Endothelial cell of umbilical vein (primary cell): Measurements from ENCODE around the gene PCNX4. TPM values are rescaled to one million over a fixed set of nuclear protein-coding genes. Genes with fewer than 3 reads are reported as not detected.

ENCODE experiments used
- BruUV-seq: library from RNA; stranded (reverse); fragments of 400-500 nt; replicated peaks from 2 replicates; lab custom pipeline; 2021; lab: Mats Ljungman, UMichigan
- CTCF ChIA-PET: fragments of 300-600, 350-600 bp; sonication (Branson Sonifier 250); formaldehyde crosslinking; loops from one replicate; lab custom pipeline; 2021; ENCODE audit warnings: antibody characterized with exemption, inconsistent platforms; lab: Charles Lee
- POLR2A ChIA-PET: fragments of 300-600, 350-600 bp; sonication (Branson Sonifier 250); formaldehyde crosslinking; loops from one replicate; lab custom pipeline; 2021; ENCODE audit warnings: antibody characterized with exemption, inconsistent platforms; lab: Charles Lee
- DNase-seq: peaks from one replicate; pipeline ENCODE4 v3.0.0-alpha.2; 2011; ENCODE audit warnings: low read depth, low spot score
- FAIRE-seq: peaks from 2 replicates; lab custom pipeline; 2011; peaks lifted over from hg19 to GRCh38; lab: Jason Lieb, UNC
- H2AFZ ChIP-seq: 2 replicates; pipeline ENCODE4 v1.6.0; 2012; ENCODE audit warnings: low read depth, low read length, control low read depth, inconsistent platforms
- H3K27ac ChIP-seq: 2 replicates; pipeline ENCODE4 v1.5.1; 2011; ENCODE audit warnings: low read depth, mild to moderate bottlenecking, control low read depth, low read length, moderate library complexity; ENCODE audit not compliant: insufficient read depth
- H3K27me3 ChIP-seq, 2 experiments: 2 replicates each; pipeline versions ENCODE4 v1.6.0 to v1.6.1; 2011; ENCODE audit warnings: low read length in 2 of 2, mixed read lengths in 1 of 2; ENCODE audit not compliant: control insufficient read depth in 2 of 2, insufficient read depth in 2 of 2
- H3K36me3 ChIP-seq, 2 experiments: 2 replicates in 1 of 2; 3 replicates in 1 of 2; pipeline ENCODE4 v1.5.1; 2011; ENCODE audit warnings: low read length in 2 of 2, mild to moderate bottlenecking in 1 of 2, moderate library complexity in 1 of 2; ENCODE audit not compliant: control insufficient read depth in 2 of 2, insufficient read depth in 2 of 2; ENCODE audit errors: extremely low read depth in 1 of 2
- H3K4me1 ChIP-seq: 3 replicates; pipeline ENCODE4 v1.5.1; 2011; ENCODE audit warnings: mild to moderate bottlenecking, low read length; ENCODE audit not compliant: control insufficient read depth, insufficient read depth; ENCODE audit errors: extremely low read depth
- H3K4me2 ChIP-seq: 2 replicates; pipeline ENCODE4 v1.6.1; 2011; ENCODE audit warnings: low read length, control low read depth, mixed read lengths; ENCODE audit not compliant: insufficient read depth
- H3K4me3 ChIP-seq, 3 experiments: fragments of 200-600 bp in 1 of 3; sonication (generic), shearing (Covaris generic) in 1 of 3; replicated peaks in 1 of 3; 2 replicates each; pipeline ENCODE4 v1.5.1; 2011 to 2016; ENCODE audit warnings: control low read depth in 3 of 3, low read length in 3 of 3, mild to moderate bottlenecking in 2 of 3, inconsistent platforms in 1 of 3, low read depth in 1 of 3, moderate library complexity in 1 of 3; ENCODE audit not compliant: insufficient read depth in 1 of 3
- H3K79me2 ChIP-seq: 2 replicates; pipeline ENCODE4 v1.6.0; 2012; ENCODE audit warnings: low read length, inconsistent platforms; ENCODE audit not compliant: control insufficient read depth, insufficient read depth
- H3K9ac ChIP-seq: replicated peaks from 2 replicates; pipeline ENCODE3; 2011; ENCODE audit warnings: low read length, control low read depth; ENCODE audit not compliant: insufficient read depth; ENCODE audit errors: extremely low read depth
- H3K9me1 ChIP-seq: replicated peaks from 3 replicates; pipeline ENCODE4 v1.6.0; 2011; ENCODE audit warnings: mild to moderate bottlenecking, low read length; ENCODE audit not compliant: control insufficient read depth, insufficient read depth; ENCODE audit errors: extremely low read depth
- H3K9me3 ChIP-seq: replicated peaks from 2 replicates; pipeline ENCODE4 v1.5.1; 2012; ENCODE audit warnings: low read length, inconsistent platforms; ENCODE audit not compliant: control insufficient read depth, insufficient read depth
- H4K20me1 ChIP-seq: replicated peaks from 2 replicates; pipeline ENCODE3; 2011; ENCODE audit warnings: mild to moderate bottlenecking, low read length; ENCODE audit not compliant: control insufficient read depth, insufficient read depth; ENCODE audit errors: extremely low read depth
- EZH2 ChIP-seq: IDR thresholded peaks from 2 replicates; pipeline ENCODE4 v1.6.1; 2012; ENCODE audit warnings: borderline replicate concordance, low read depth, mild to moderate bottlenecking, moderate library complexity, low read length, inconsistent platforms; ENCODE audit not compliant: severe bottlenecking
- FOS ChIP-seq: IDR thresholded peaks from 2 replicates; pipeline ENCODE4 v1.6.1; 2011; ENCODE audit warnings: mild to moderate bottlenecking, low read length, moderate library complexity, borderline replicate concordance; ENCODE audit not compliant: insufficient read depth
- GATA2 ChIP-seq: IDR thresholded peaks from 2 replicates; pipeline ENCODE4 v1.7.0; 2011; ENCODE audit warnings: low read depth, mild to moderate bottlenecking, moderate library complexity, mixed read lengths, low read length; ENCODE audit not compliant: insufficient read length, insufficient read depth
- JUN ChIP-seq: IDR thresholded peaks from 2 replicates; pipeline ENCODE4 v1.6.1; 2011; ENCODE audit warnings: borderline replicate concordance, low read depth; ENCODE audit not compliant: insufficient read length, insufficient read depth
- MAX ChIP-seq: IDR thresholded peaks from 2 replicates; pipeline ENCODE4 v1.6.1; 2011; ENCODE audit not compliant: insufficient read depth, insufficient read length
- MYC ChIP-seq: IDR thresholded peaks from one replicate; pipeline ENCODE4 v1.6.1; 2011; ENCODE audit warnings: mild to moderate bottlenecking, low read depth, low read length
- POLR2A ChIP-seq: IDR thresholded peaks from 2 replicates; pipeline ENCODE4 v1.6.1; 2012; ENCODE audit warnings: low read depth, mild to moderate bottlenecking, control low read depth, low read length
- POLR2AphosphoS5 ChIP-seq: IDR thresholded peaks from 2 replicates; pipeline ENCODE4 v1.6.1; 2012; ENCODE audit warnings: low read depth, mild to moderate bottlenecking, control low read depth, low read length, moderate library complexity; ENCODE audit not compliant: insufficient read depth
- dilution Hi-C: fragments of 300-500 bp; cut with MboI; formaldehyde crosslinking; loops from one replicate; pipeline ENCODE4 v1.15.0; 2019; ENCODE audit warnings: low sequenced_read_pairs; ENCODE audit not compliant: extremely low pct_ligation_motif_present
- intact Hi-C: fragments of 100-400 bp; cut with micrococcal nuclease; formaldehyde crosslinking; loops from one replicate; pipeline ENCODE4 v1.10.0; 2022
- polyA plus RNA-seq, 4 experiments: library from polyadenylated mRNA; depleted of rRNA in 3 of 4; stranded (reverse) in 3 of 4; unstranded in 1 of 4; fragments of >200 nt; gene quantifications; 2 replicates each; pipeline versions ENCODE4 v1.2.1 to v1.2.3, GENCODE V29; 2011 to 2012; ENCODE audit warnings: missing spikeins in 1 of 4
- total RNA-seq: library from RNA; stranded (reverse); gene quantifications from 2 replicates; pipeline ENCODE4 v1.2.3, GENCODE V29; 2021
- TF ChIP-seq, protein P1 (sequence below), 2 donors: IDR thresholded peaks; 1 replicate in 1 of 2; 2 replicates in 1 of 2; pipeline ENCODE4 v1.5.1; 2011; ENCODE audit warnings: low read length in 2 of 2, mild to moderate bottlenecking in 2 of 2, moderate library complexity in 2 of 2, control low read depth in 1 of 2, inconsistent platforms in 1 of 2, low read depth in 1 of 2; ENCODE audit not compliant: insufficient read depth in 1 of 2; ENCODE audit errors: extremely low read depth in 1 of 2

PCNX4 gene
- total and polyA plus RNA-seq, 2 donors (not counting 3 experiments of a cell fraction or from before 2014, with no cell fraction given): 35.5 to 51.6 TPM

DNA sequence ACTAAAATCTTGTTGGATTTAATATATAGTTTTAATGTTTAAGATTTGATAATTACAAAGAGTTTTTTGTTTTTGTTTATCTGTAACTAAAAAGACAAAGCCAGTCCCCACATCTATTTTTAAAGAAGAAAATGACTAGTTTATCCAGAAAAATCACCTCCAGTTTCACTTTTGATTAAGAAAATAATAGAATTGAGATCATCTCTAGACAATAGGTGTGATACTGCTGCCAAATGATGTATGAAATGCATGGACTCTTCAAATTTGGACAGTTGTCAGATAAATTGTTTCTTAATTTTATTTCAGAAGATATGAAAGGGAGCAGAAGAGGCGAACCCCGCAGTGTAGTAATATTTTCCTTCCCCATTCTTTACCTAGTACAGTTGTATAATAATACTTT lies 20.0 kb downstream of the PCNX4 start:
- no peaks in the 10 kb centered on the region for H4K20me1 ChIP-seq
- intact Hi-C loops (no loop called here), dilution Hi-C loops (no loop called here)
- peaks cover 40% of the 10 kb centered on the region for H3K79me2 ChIP-seq
- H3K9me3 ChIP-seq: no peaks in the 10 kb centered on the region
- TF ChIP-seq MYC (no peak), POLR2A (no peak), MAX (no peak), POLR2AphosphoS5 (no peak), EZH2 (no peak), FOS (no peak), JUN (no peak), GATA2 (no peak)
- TF ChIP-seq, protein P1, sequence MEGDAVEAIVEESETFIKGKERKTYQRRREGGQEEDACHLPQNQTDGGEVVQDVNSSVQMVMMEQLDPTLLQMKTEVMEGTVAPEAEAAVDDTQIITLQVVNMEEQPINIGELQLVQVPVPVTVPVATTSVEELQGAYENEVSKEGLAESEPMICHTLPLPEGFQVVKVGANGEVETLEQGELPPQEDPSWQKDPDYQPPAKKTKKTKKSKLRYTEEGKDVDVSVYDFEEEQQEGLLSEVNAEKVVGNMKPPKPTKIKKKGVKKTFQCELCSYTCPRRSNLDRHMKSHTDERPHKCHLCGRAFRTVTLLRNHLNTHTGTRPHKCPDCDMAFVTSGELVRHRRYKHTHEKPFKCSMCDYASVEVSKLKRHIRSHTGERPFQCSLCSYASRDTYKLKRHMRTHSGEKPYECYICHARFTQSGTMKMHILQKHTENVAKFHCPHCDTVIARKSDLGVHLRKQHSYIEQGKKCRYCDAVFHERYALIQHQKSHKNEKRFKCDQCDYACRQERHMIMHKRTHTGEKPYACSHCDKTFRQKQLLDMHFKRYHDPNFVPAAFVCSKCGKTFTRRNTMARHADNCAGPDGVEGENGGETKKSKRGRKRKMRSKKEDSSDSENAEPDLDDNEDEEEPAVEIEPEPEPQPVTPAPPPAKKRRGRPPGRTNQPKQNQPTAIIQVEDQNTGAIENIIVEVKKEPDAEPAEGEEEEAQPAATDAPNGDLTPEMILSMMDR (IDR thresholded peaks at IDR 0.05; ENCODE audit: extremely low read depth in 1 of 2, insufficient read depth in 1 of 2, low read depth in 1 of 2, low read length in 2 of 2): no peak
- BruUV-seq: no TSS peak
- H3K4me1 ChIP-seq: no peaks in the 10 kb centered on the region
- no peak overlapping the region for H3K9ac ChIP-seq
- H2AFZ ChIP-seq: no peak overlapping the region
- H3K27ac ChIP-seq: no peak overlapping the region
- no peaks in the 10 kb centered on the region for H3K27me3 ChIP-seq
- ChIA-PET CTCF (no interaction called here), POLR2A (no interaction called here)
- no peak overlapping the region for H3K4me2 ChIP-seq
- FAIRE-seq (no peak), DNase-seq (no peak)
- peaks cover 4% of the 10 kb centered on the region in 2 experiments for H3K36me3 ChIP-seq
- H3K9me1 ChIP-seq: no peaks in the 10 kb centered on the region
- no peak overlapping the region for H3K4me3 ChIP-seq
